Esophagus squamous epithelium (tissue), 5 donors: Measurements from ENCODE around the gene MEA1. TPM values are rescaled to one million over a fixed set of nuclear protein-coding genes. Genes with fewer than 3 reads are reported as not detected.

Experiments used
- DNase-seq: peaks from one replicate; lab custom pipeline; 2025; lab: John Stamatoyannopoulos, UW
- H3K27ac ChIP-seq, 4 donors: fragments of 200-600 bp; sonication (generic); one replicate each; pipeline ENCODE4 v1.5.1; 2016 to 2019; ENCODE audit warnings: mild to moderate bottlenecking in 1 of 4
- H3K27me3 ChIP-seq, 4 donors: fragments of 200-600 bp; sonication (generic); 1 replicate in 3 of 4; 2 replicates in 1 of 4; pipeline versions ENCODE4 v1.5.1 to v1.6.0; 2017 to 2021; ENCODE audit warnings: antibody characterized with exemption in 1 of 4
- H3K36me3 ChIP-seq, 3 donors: fragments of 200-600 bp; sonication (generic); one replicate each; pipeline ENCODE4 v1.5.1; 2016 to 2019
- H3K4me1 ChIP-seq, 3 donors: fragments of 200-600 bp; sonication (generic); one replicate each; pipeline ENCODE4 v1.5.1; 2017 to 2019
- H3K4me3 ChIP-seq, 4 donors: fragments of 200-600 bp; sonication (generic); 1 replicate in 3 of 4; 2 replicates in 1 of 4; pipeline ENCODE4 v1.5.1; 2016 to 2019; ENCODE audit warnings: mild to moderate bottlenecking in 2 of 4, moderate library complexity in 1 of 4
- H3K9me3 ChIP-seq, 3 donors: fragments of 200-600 bp; sonication (generic); one replicate each; pipeline ENCODE4 v1.5.1; 2016 to 2019
- POLR2A ChIP-seq, 4 donors: fragments of 450-650 bp; IDR thresholded peaks; one replicate each; pipeline ENCODE4 v1.6.1; 2017; ENCODE audit warnings: antibody characterized with exemption in 4 of 4, mild to moderate bottlenecking in 4 of 4, moderate library complexity in 3 of 4
- WGBS, 2 donors: methylation state at CpG; one replicate each; pipeline ENCODE4 v1.1.5; 2018; 5-methylcytosine and 5-hydroxymethylcytosine counted together
- intact Hi-C: fragments of 100-400 bp; cut with DNase I; formaldehyde crosslinking; loops from one replicate; pipeline ENCODE4 v1.15.0; 2022
- total RNA-seq, 4 donors: library from RNA; depleted of rRNA; stranded (reverse); fragments of >200 nt; gene quantifications; one replicate each; pipeline ENCODE4 v1.1.0, GENCODE V29; 2016
- TF ChIP-seq, protein P1 (sequence below), 6 experiments: fragments of 450-650 bp in 4 of 6; fragments of 200-600 bp in 2 of 6; sonication (generic) in 2 of 6; IDR thresholded peaks; one replicate each; pipeline ENCODE4 v1.5.1; 2016 to 2019; ENCODE audit warnings: antibody characterized with exemption in 6 of 6, mild to moderate bottlenecking in 4 of 6, moderate library complexity in 4 of 6
- donor health status: DM: yes; HTN: yes; CAD: no.

MEA1 gene
- total RNA-seq, 4 donors from 2014 or later, result 28.9 to 56.6 (median 49.1) TPM

DNA sequence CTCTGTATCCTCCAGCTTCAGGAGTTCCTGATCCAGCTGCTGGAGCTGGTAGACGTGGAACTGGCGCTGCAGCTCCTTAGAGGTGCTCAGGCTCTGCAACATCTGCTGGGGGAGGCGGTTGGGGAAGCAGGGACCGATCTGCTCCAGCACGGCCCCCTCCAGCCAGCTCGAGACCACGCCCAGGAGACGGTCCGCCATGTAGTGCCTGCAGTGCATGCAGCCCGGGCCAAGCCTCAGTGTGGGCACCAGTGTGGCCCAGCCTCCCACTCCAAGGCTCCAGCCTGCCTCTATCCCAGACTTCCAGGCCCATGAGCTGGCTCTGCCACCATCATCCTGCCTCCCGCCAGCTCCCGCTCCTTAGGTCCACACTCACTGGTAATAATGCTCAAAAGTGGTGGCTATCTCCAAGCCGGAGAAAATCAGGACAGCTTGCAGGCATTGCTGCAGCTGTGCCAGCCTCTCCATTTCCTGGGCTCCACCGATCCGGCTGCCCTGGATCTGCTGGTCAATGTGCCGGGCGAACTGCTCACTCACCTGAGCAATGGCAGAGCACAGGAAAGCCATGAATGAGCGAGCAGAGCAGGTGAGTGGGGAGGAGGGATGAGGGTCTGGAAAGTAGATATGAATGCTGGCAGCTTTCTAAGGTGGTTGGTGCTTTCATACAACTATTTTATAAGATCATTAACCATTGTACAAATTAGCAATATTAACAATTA lies 27.0 kb upstream of the MEA1 start:
- H3K27ac ChIP-seq, result no peak overlapping the region
- intact Hi-C loops, result no loop called here
- no peaks in the 10 kb centered on the region for H3K9me3 ChIP-seq
- DNase-seq, result no peak
- TF ChIP-seq, protein P1, sequence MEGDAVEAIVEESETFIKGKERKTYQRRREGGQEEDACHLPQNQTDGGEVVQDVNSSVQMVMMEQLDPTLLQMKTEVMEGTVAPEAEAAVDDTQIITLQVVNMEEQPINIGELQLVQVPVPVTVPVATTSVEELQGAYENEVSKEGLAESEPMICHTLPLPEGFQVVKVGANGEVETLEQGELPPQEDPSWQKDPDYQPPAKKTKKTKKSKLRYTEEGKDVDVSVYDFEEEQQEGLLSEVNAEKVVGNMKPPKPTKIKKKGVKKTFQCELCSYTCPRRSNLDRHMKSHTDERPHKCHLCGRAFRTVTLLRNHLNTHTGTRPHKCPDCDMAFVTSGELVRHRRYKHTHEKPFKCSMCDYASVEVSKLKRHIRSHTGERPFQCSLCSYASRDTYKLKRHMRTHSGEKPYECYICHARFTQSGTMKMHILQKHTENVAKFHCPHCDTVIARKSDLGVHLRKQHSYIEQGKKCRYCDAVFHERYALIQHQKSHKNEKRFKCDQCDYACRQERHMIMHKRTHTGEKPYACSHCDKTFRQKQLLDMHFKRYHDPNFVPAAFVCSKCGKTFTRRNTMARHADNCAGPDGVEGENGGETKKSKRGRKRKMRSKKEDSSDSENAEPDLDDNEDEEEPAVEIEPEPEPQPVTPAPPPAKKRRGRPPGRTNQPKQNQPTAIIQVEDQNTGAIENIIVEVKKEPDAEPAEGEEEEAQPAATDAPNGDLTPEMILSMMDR (IDR thresholded peaks at IDR 0.05), result no peak
- TF ChIP-seq POLR2A (IDR thresholded peaks at IDR 0.05), result no peak
- peaks cover 12 to 100% (median 22%) of the 10 kb centered on the region in 3 donors for H3K36me3 ChIP-seq
- no peaks in the 10 kb centered on the region for H3K27me3 ChIP-seq
- no peak overlapping the region for H3K4me3 ChIP-seq
- WGBS, 2 donors, result 91 to 100% methylated on average over 2 to 11 of the region's 18 CpGs
- no peaks in the 10 kb centered on the region for H3K4me1 ChIP-seq

DNA sequence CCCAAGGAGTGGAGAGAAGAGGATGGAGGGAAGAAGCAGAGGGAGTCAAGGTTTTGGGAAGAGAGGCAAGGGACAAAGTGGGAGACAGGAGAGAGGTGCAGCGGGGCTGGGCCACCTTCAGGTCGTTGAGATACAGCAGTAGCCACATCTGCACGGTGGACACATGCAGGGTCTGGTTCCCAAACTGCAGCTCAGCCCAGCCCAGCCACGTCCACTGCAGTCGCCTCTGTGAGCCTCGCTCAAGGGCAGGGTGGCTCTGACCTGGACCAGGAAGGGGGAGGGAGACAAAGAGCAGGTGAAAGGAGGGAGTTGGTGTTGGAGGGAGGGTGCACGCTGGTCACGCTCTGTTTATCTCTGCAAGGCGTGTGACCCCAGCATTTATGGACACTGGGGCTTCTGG lies 25.0 kb upstream of the MEA1 start:
- 79 to 85% methylated on average over 3 to 7 of the region's 9 CpGs for WGBS, 2 donors
- Histone ChIP-seq H3K36me3 (peaks cover 19 to 100% (median 22%) of the 10 kb centered on the region in 3 donors), H3K27ac (no peak overlapping the region), H3K4me3 (no peak overlapping the region), H3K9me3 (no peaks in the 10 kb centered on the region), H3K4me1 (no peaks in the 10 kb centered on the region), H3K27me3 (no peaks in the 10 kb centered on the region)
- TF ChIP-seq POLR2A (IDR thresholded peaks at IDR 0.05), result no peak
- TF ChIP-seq, protein P1 (IDR thresholded peaks at IDR 0.05), result no peak
- intact Hi-C loops, result no loop called here
- no peak for DNase-seq

DNA sequence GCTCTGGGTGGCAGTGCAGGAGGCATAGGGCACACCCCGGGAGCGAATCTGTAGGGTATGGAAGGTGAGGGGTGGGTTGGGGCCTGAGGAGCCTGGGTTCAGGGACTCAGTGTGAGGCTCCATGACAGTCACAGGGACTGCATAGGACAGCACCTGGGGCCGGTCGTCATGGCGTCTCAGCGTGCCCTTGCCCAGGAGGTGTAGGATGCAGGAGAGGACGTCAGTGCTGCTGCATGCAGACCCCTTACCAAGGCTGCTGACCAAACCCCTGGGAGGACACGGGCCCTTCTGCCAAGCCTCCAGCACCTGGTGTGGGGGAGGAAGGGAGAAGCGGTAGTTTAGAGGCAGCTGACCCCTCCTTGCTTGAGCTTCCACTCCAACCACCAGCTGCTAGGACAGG lies 24.0 kb upstream of the MEA1 start:
- no peak overlapping the region for H3K4me3 ChIP-seq
- TF ChIP-seq, protein P1 (IDR thresholded peaks at IDR 0.05), result no peak
- TF ChIP-seq POLR2A (IDR thresholded peaks at IDR 0.05), result no peak
- H3K27ac ChIP-seq, result no peak overlapping the region
- peaks cover 17 to 100% (median 19%) of the 10 kb centered on the region in 3 donors for H3K36me3 ChIP-seq
- intact Hi-C loops, result no loop called here
- no peak for DNase-seq
- H3K27me3 ChIP-seq, result no peaks in the 10 kb centered on the region
- WGBS, 2 donors, result 96 to 100% methylated on average over 3 to 7 of the region's 9 CpGs
- no peaks in the 10 kb centered on the region for H3K4me1 ChIP-seq
- no peaks in the 10 kb centered on the region for H3K9me3 ChIP-seq

DNA sequence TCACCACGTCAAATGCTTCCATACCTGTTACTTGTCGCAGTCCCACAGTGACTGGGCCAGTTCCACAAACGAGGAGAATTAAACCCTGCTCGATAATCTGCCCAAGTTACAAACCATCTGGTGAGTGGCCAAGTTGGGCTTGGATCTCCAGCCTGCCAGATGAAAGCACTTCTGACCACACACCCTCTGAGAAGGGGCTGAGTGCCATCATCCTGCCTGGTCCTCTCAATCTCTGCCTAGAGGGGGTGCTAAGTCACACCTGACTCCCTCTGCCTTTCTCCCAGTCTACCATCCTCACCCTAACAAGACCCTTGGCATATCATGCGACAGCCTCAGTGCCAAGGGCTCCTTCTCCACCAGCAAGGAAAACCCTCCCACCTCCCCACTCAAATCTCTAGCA lies 23.5 kb upstream of the MEA1 start:
- WGBS, 2 donors, result 58 to 91% methylated on average over 4 of the region's 5 CpGs

DNA sequence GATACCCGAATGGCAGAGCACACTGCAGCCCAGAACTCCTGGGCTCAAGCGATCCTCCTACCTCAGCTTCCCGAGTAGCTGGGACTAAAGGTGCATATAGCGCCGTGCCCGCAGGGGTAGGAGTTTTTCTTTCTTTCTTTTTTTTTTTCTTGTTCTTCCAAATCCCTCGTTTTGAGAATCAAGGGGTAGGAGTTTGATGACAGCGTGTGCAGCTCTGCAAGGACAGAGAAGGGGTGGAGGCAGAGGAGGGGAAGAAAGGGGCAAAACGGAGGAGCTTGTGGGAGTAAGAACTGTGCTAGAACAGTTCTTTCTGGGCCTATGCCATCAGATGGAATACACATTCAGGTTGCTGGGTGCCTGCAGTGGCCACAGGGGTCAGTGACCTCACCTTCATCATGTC lies 23.0 kb upstream of the MEA1 start:
- no peak for TF ChIP-seq POLR2A (IDR thresholded peaks at IDR 0.05)
- TF ChIP-seq, protein P1 (IDR thresholded peaks at IDR 0.05), result no peak
- Histone ChIP-seq H3K27ac (no peak overlapping the region), H3K9me3 (no peaks in the 10 kb centered on the region), H3K4me1 (no peaks in the 10 kb centered on the region), H3K27me3 (no peaks in the 10 kb centered on the region), H3K36me3 (peaks cover 15 to 99% (median 19%) of the 10 kb centered on the region in 3 donors), H3K4me3 (no peak overlapping the region)
- intact Hi-C loops, result no loop called here
- 88 to 92% methylated on average over 9 of the region's 9 CpGs for WGBS, 2 donors
- DNase-seq, result no peak

More for the DNA sequence above, 23.5 kb upstream of the MEA1 start:
- no peak for DNase-seq
- Histone ChIP-seq H3K36me3 (peaks cover 15 to 100% (median 19%) of the 10 kb centered on the region in 3 donors), H3K4me1 (no peaks in the 10 kb centered on the region), H3K4me3 (no peak overlapping the region), H3K9me3 (no peaks in the 10 kb centered on the region), H3K27me3 (no peaks in the 10 kb centered on the region), H3K27ac (no peak overlapping the region)
- intact Hi-C loops, result no loop called here
- no peak for TF ChIP-seq POLR2A (IDR thresholded peaks at IDR 0.05)
- TF ChIP-seq, protein P1 (IDR thresholded peaks at IDR 0.05), result no peak
